Panc1 (cell line): ENCODE data around the gene TULP4. TPM values are rescaled to one million over a fixed set of nuclear protein-coding genes. Genes with fewer than 3 reads are reported as not detected.

Experiments
- ATAC-seq: fragments of 200-7000 bp; cut with Tn5 transposase; 2 replicates; pipeline ENCODE4 v1.9.1; 2020; ENCODE audit warnings: mild to moderate bottlenecking, moderate library complexity
- BruUV-seq: library from RNA; stranded (reverse); fragments of 400-500 nt; replicated peaks from 2 replicates; lab custom pipeline; 2021; lab: Mats Ljungman, UMichigan
- CTCF ChIA-PET: fragments of 300-600 bp; sonication (Branson Sonifier 250); formaldehyde crosslinking; loops from one replicate; lab custom pipeline; 2022; ENCODE audit warnings: antibody characterized with exemption; lab: Charles Lee
- POLR2A ChIA-PET: fragments of 300-600 bp; sonication (Branson Sonifier 250); formaldehyde crosslinking; loops from one replicate; lab custom pipeline; 2022; ENCODE audit warnings: antibody characterized with exemption; lab: Charles Lee
- DNase-seq: peaks from one replicate; pipeline ENCODE4 v3.0.0-alpha.2; 2010; ENCODE audit warnings: low read depth, low spot score
- H3K27ac ChIP-seq: 2 replicates; pipeline ENCODE4 v1.5.1; 2011; ENCODE audit warnings: mild to moderate bottlenecking, low read length, inconsistent platforms
- H3K27me3 ChIP-seq: fragments of 200-500 bp; sonication (Bioruptor generic); 2 replicates; pipeline ENCODE4 v1.6.0; 2014; ENCODE audit warnings: low read length, inconsistent platforms; ENCODE audit not compliant: control insufficient read depth, insufficient read depth
- H3K36me3 ChIP-seq: fragments of 200-500 bp; sonication (Bioruptor generic); 2 replicates; pipeline ENCODE4 v1.5.1; 2014; ENCODE audit warnings: inconsistent platforms, mild to moderate bottlenecking, low read length, moderate library complexity; ENCODE audit not compliant: control insufficient read depth, insufficient read depth
- H3K4me1 ChIP-seq: 2 replicates; pipeline ENCODE4 v1.5.1; 2011; ENCODE audit warnings: inconsistent platforms, mild to moderate bottlenecking, low read length, moderate library complexity; ENCODE audit not compliant: control insufficient read depth, insufficient read depth
- H3K4me3 ChIP-seq, 2 experiments: 2 replicates each; pipeline ENCODE4 v1.5.1; 2011 to 2012; ENCODE audit warnings: low read depth in 2 of 2, low read length in 2 of 2, mild to moderate bottlenecking in 2 of 2, inconsistent platforms in 1 of 2, moderate library complexity in 1 of 2
- H3K9me3 ChIP-seq: fragments of 200-500 bp; sonication (Bioruptor generic); 2 replicates; pipeline ENCODE4 v1.5.1; 2014; ENCODE audit warnings: low read depth, mild to moderate bottlenecking, inconsistent platforms, low read length, moderate library complexity; ENCODE audit not compliant: control insufficient read depth, insufficient read depth
- POLR2AphosphoS5 ChIP-seq: IDR thresholded peaks from 2 replicates; pipeline ENCODE4 v1.6.1; 2012; ENCODE audit warnings: mild to moderate bottlenecking, low read depth, low read length, moderate library complexity
- REST ChIP-seq, 2 experiments: IDR thresholded peaks; 2 replicates each; pipeline ENCODE4 v1.6.1; 2011 to 2012; ENCODE audit warnings: low read depth in 2 of 2, control low read depth in 1 of 2, low read length in 1 of 2, mild to moderate bottlenecking in 1 of 2, moderate library complexity in 1 of 2; ENCODE audit not compliant: insufficient read depth in 1 of 2
- SIN3A ChIP-seq: IDR thresholded peaks from 2 replicates; pipeline ENCODE4 v1.6.1; 2012; ENCODE audit warnings: low read depth, mild to moderate bottlenecking, low read length, moderate library complexity, borderline replicate concordance; ENCODE audit not compliant: insufficient read depth
- TCF7L2 ChIP-seq: IDR thresholded peaks from 2 replicates; pipeline ENCODE4 v1.6.1; 2011; ENCODE audit warnings: mild to moderate bottlenecking, low read depth, low read length, inconsistent platforms
- in situ Hi-C: cut with HindIII; loops from 2 replicates; pipeline ENCODE4 v1.10.0; 2016; ENCODE audit warnings: low sequenced_read_pairs, low pct_unique_long_range_greater_than_20kb
- intact Hi-C: fragments of 100-400 bp; cut with micrococcal nuclease; formaldehyde crosslinking; loops from one replicate; pipeline ENCODE4 v1.10.0; 2022; ENCODE audit not compliant: unreplicated experiment
- total RNA-seq: library from RNA; stranded (reverse); gene quantifications from one replicate; pipeline ENCODE4 v1.2.1, GENCODE V29; 2021; ENCODE audit not compliant: unreplicated experiment
- TF ChIP-seq, protein P1 (sequence below): fragments of 450-650 bp; IDR thresholded peaks from 2 replicates; pipeline ENCODE4 v1.5.1; 2017; ENCODE audit warnings: mild to moderate bottlenecking

The TULP4 gene
- total RNA-seq, 1 experiment from 2014 or later: 105 TPM

GRCh38 chr6:158379336-158379735 lies 67.1 kb downstream of the TULP4 start:
- TF ChIP-seq TCF7L2: no peak
- TF ChIP-seq POLR2AphosphoS5: no peak
- TF ChIP-seq SIN3A: no peak
- TF ChIP-seq REST (IDR thresholded peaks at IDR 0.05; ENCODE audit: insufficient read depth in 1 of 2, low read depth in 2 of 2, low read length in 1 of 2): no peak
- TF ChIP-seq, protein P1, sequence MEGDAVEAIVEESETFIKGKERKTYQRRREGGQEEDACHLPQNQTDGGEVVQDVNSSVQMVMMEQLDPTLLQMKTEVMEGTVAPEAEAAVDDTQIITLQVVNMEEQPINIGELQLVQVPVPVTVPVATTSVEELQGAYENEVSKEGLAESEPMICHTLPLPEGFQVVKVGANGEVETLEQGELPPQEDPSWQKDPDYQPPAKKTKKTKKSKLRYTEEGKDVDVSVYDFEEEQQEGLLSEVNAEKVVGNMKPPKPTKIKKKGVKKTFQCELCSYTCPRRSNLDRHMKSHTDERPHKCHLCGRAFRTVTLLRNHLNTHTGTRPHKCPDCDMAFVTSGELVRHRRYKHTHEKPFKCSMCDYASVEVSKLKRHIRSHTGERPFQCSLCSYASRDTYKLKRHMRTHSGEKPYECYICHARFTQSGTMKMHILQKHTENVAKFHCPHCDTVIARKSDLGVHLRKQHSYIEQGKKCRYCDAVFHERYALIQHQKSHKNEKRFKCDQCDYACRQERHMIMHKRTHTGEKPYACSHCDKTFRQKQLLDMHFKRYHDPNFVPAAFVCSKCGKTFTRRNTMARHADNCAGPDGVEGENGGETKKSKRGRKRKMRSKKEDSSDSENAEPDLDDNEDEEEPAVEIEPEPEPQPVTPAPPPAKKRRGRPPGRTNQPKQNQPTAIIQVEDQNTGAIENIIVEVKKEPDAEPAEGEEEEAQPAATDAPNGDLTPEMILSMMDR: no peak
- CTCF ChIA-PET: no interaction called here
- POLR2A ChIA-PET: no interaction called here
- H3K4me1 ChIP-seq: no peaks in the 10 kb centered on the region; the same call in 1 of the 2 replicates
- H3K27ac ChIP-seq: no peak overlapping the region
- no peaks in the 10 kb centered on the region for H3K27me3 ChIP-seq
- in situ Hi-C loops: no loop called here
- no peak overlapping the region for H3K4me3 ChIP-seq
- no peaks in the 10 kb centered on the region for H3K9me3 ChIP-seq
- intact Hi-C loops: no loop called here
- H3K36me3 ChIP-seq: no peaks in the 10 kb centered on the region
- ATAC-seq (no peak), DNase-seq (no peak)
- BruUV-seq: no TSS peak

DNA sequence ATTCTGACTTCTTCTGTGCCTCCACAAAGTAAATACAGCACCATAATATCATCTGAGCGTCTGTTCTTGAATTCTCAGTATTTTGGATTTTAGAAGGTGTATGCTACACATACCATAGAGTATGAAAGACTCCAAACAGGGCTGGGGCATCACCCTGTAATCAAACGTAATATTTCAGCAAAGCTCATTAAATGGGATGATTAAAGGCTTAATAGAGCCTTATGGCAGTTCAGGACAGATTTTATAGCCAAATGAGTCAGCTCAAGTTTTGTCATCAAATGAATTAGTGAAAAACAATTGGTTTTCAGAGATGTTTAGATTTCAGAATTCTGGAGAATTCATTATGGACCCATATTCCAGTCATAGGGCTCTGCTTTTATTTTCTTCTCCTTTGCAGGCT lies 68.9 kb downstream of the TULP4 start:
- H3K9me3 ChIP-seq: no peaks in the 10 kb centered on the region
- POLR2A ChIA-PET: no interaction called here

More for the DNA sequence above, 68.9 kb downstream of the TULP4 start:
- intact Hi-C loops: no loop called here
- Histone ChIP-seq H3K36me3 (no peaks in the 10 kb centered on the region), H3K27ac (no peak overlapping the region), H3K27me3 (no peaks in the 10 kb centered on the region), H3K4me1 (no peaks in the 10 kb centered on the region; the same call in 1 of the 2 replicates), H3K4me3 (no peak overlapping the region)
- TF ChIP-seq TCF7L2 (no peak), SIN3A (no peak), REST (IDR thresholded peaks at IDR 0.05; ENCODE audit: insufficient read depth in 1 of 2, low read depth in 2 of 2, low read length in 1 of 2) (no peak), POLR2AphosphoS5 (no peak)
- TF ChIP-seq, protein P1: no peak
- no peak for ATAC-seq
- no TSS peak for BruUV-seq
- in situ Hi-C loops: no loop called here
- no peak for DNase-seq
- CTCF ChIA-PET: no interaction called here
